ENCODE data around the gene CALCR.

DNA sequence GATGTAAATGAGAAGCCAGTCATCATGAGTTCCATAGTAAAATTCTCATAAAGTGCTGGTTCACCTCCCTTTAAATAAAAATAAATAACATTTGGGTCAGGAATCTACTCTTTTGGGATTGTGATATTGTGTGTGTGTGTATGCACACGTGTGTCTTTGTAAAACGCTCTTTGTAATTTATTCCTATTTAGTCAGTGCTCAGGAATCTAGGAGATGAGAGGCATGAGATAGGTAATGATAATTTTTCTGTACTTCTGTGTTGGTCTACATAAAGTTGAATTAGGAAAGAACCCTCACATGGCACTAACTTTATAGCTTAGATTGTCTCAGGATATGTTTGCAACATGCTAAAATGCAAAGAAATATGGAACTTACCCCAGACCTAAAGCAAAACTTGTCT lies 4.9 kb upstream of the CALCR start:
- TF ChIP-seq CTCF (IDR thresholded peaks at IDR 0.05) (no peak), POLR2AphosphoS5 (IDR thresholded peaks at IDR 0.05) (no peak), POLR2A (IDR thresholded peaks at IDR 0.05) (no peak)

All from prostate gland (tissue), 2 donors.